ENCODE data around the gene SNX5.

Gene SNX5

DNA sequence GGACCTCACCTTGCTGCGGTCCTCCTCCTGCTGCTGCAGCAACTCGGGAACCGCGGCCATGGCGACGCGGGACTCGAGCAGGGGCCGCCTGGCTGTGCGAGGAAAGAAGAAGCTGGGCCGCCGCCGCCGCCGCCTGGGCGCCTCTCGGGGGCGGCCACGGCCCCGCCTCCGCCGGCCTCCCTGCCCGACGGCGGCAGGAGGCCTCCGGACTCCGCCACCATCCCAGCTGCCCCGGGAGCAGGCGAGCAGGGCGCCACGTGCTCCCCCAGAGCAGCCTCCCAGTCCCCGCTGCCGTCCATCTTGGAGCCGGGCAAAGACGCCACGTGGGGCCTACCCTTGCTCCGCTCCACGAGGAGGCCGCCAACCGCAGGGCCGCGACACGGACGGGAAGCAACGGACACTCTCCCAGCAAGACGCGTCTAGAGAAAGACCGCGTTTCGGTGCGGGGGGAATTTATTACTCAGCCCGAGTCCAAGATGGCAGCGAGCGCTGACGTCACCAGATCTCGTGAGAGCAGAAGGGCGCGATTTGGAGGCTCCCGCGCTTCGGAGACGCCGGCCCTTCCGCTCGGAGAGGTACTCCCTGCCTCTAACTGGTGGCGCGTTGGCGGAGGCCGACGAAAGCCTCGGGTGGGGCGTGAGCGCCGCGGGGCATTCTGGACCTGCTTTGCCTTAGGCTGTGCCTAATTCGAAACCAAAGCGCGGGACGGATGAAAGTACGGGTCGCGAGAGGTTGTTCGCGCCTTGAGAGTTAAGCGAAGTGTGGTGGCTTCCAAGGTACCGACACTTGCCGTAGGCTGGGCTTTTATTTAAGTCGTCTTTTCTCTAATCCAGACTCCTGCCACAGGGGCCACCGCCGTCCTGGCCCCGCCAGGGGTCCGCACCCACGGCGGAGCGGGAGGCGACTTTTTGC lies at the start of gene SNX5, which contains the start of gene MGME1:
Gene SNX5, minus strand, starts transcription at position 429 of the 912 bp plus-strand sequence. Its CDS starts 369 bp downstream, at position 60.
Gene MGME1, plus strand, starts transcription at position 653 of the 912 bp plus-strand sequence. CDS start 842 bp downstream, outside the sequence.
- no peak for TF ChIP-seq CTCF (IDR thresholded peaks at IDR 0.05)
- peaks cover 72% of the 10 kb centered on the region for H3K4me1 Mint-ChIP-seq
- peak; percentile 99 for DNase-seq
- H3K4me3 Mint-ChIP-seq: peak within 1 kb of the TSS; percentile 89
- peak within 1 kb of the TSS; percentile 99 for H3K27ac Mint-ChIP-seq
- H3K27me3 Mint-ChIP-seq (ENCODE audit: low read depth, poor library complexity): peaks cover 3% of the 10 kb centered on the region
- no peaks in the 10 kb centered on the region for H3K9me3 Mint-ChIP-seq
- H3K36me3 Mint-ChIP-seq (ENCODE audit: low read depth): peaks cover 27% of the 10 kb centered on the region

DNA sequence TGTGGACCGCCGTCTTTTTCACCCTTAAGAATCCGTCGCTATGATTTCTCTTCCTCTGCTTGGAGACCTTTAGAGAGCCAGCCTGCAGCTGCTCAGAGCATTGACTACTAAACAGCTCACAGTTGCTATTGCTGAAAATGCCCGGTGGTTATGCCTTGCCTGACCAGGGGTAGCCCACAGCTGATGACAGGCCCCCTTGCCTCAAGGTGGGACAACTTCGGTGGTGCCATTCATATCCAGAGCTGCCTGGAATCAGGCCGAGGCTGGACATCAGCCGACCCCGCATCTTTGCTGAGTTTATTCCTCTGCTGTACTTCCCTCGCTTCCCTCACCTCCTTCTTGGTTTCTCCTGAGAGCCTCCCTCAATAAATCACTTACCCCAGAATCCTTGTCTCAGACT lies 49.5 kb upstream of the SNX5 start:
- no peak for DNase-seq
- no peaks in the 10 kb centered on the region for H3K4me1 Mint-ChIP-seq
- no peaks in the 10 kb centered on the region for H3K36me3 Mint-ChIP-seq (ENCODE audit: low read depth)
- peaks cover 8% of the 10 kb centered on the region for H3K27me3 Mint-ChIP-seq (ENCODE audit: low read depth, poor library complexity)
- no peak overlapping the region for H3K4me3 Mint-ChIP-seq
- peaks cover 3% of the 10 kb centered on the region for H3K9me3 Mint-ChIP-seq
- no peak for TF ChIP-seq CTCF (IDR thresholded peaks at IDR 0.05)
- H3K27ac Mint-ChIP-seq: no peak overlapping the region

- Mint-ChIP-seq H3K9me3 (peaks cover 3% of the 10 kb centered on the region), H3K4me3 (no peak overlapping the region), H3K27me3 (ENCODE audit: low read depth, poor library complexity) (peaks cover 9% of the 10 kb centered on the region), H3K27ac (no peak overlapping the region), H3K36me3 (ENCODE audit: low read depth) (no peaks in the 10 kb centered on the region), H3K4me1 (peaks cover 2% of the 10 kb centered on the region)
- no peak for DNase-seq
- no peak for TF ChIP-seq CTCF (IDR thresholded peaks at IDR 0.05)
These were observed 48.2 kb upstream of the SNX5 start for GRCh38 chr20:18016772-18017171.

DNA sequence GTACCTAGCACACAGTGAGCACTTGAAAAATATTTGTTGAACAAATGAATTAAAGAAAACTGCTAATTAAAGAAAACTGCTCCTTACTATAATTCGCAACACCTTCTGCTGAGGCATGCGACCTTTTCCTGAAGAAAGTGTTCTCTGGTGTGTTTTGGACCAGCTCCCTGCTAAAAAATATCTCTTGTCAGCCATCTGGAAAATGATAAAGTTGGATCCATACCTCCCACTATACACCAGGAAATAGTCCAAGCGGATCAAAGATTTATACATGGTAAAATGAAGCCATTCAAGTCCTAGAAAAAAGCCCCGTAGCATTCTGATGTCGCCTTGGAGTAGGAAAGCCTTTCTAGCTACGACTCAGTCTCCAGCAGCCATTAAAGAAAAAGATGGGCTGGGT lies 45.8 kb upstream of the SNX5 start:
- TF ChIP-seq CTCF (IDR thresholded peaks at IDR 0.05): no peak
- Mint-ChIP-seq H3K4me1 (peaks cover 11% of the 10 kb centered on the region), H3K27me3 (ENCODE audit: low read depth, poor library complexity) (peaks cover 9% of the 10 kb centered on the region), H3K36me3 (ENCODE audit: low read depth) (peaks cover 9% of the 10 kb centered on the region), H3K9me3 (peaks cover 9% of the 10 kb centered on the region), H3K4me3 (no peak overlapping the region), H3K27ac (no peak overlapping the region)
- no peak for DNase-seq

GRCh38 chr20:18012901-18013300 lies 44.3 kb upstream of the SNX5 start:
- H3K9me3 Mint-ChIP-seq: peaks cover 13% of the 10 kb centered on the region
- H3K27ac Mint-ChIP-seq: no peak overlapping the region
- TF ChIP-seq CTCF (IDR thresholded peaks at IDR 0.05): no peak
- DNase-seq: no peak
- peaks cover 17% of the 10 kb centered on the region for H3K4me1 Mint-ChIP-seq
- H3K36me3 Mint-ChIP-seq (ENCODE audit: low read depth): peaks cover 9% of the 10 kb centered on the region
- peaks cover 9% of the 10 kb centered on the region for H3K27me3 Mint-ChIP-seq (ENCODE audit: low read depth, poor library complexity)
- H3K4me3 Mint-ChIP-seq: no peak overlapping the region

Measured in nephron progenitor cell (in vitro differentiated cells).